H1 (cell line): ENCODE data around the gene BUB1B. TPM values are rescaled to one million over a fixed set of nuclear protein-coding genes. Genes with fewer than 3 reads are reported as not detected.

ENCODE experiments used
- CTCF ChIA-PET: fragments of 300-600 bp; sonication (Branson Sonifier 250); formaldehyde crosslinking; loops from one replicate; lab custom pipeline; 2021; ENCODE audit not compliant: partially characterized antibody; lab: Charles Lee
- POLR2A ChIA-PET: fragments of 300-600 bp; sonication (Branson Sonifier 250); formaldehyde crosslinking; loops from one replicate; lab custom pipeline; 2021; ENCODE audit warnings: inconsistent platforms; ENCODE audit not compliant: partially characterized antibody; lab: Charles Lee
- DNase-seq, 2 experiments: peaks; one replicate each; pipeline versions ENCODE4 v3.0.0 to v3.0.0-alpha.2; 2010 to 2022; ENCODE audit warnings: low spot score in 2 of 2, low read depth in 1 of 2, mixed read lengths in 1 of 2
- FAIRE-seq: peaks from 2 replicates; lab custom pipeline; 2011; peaks lifted over from hg19 to GRCh38; lab: Jason Lieb, UNC
- H2AFZ ChIP-seq: 2 replicates; pipeline ENCODE4 v1.8.1; 2012; ENCODE audit warnings: low read length, inconsistent platforms
- H2AK5ac ChIP-seq: 2 replicates; pipeline ENCODE4 v1.6.1; 2013; ENCODE audit warnings: low read depth, low read length
- H2BK120ac ChIP-seq: replicated peaks from 2 replicates; pipeline ENCODE3; 2013; ENCODE audit warnings: low read depth, low read length, inconsistent platforms
- H2BK12ac ChIP-seq: 2 replicates; pipeline ENCODE4 v1.6.1; 2013; ENCODE audit warnings: low read depth, low read length
- H2BK15ac ChIP-seq: 2 replicates; pipeline ENCODE4 v1.6.1; 2013; ENCODE audit warnings: low read length
- H2BK20ac ChIP-seq: 2 replicates; pipeline ENCODE4 v1.6.1; 2013; ENCODE audit warnings: low read length
- H2BK5ac ChIP-seq: 2 replicates; pipeline ENCODE4 v1.6.1; 2013; ENCODE audit warnings: low read depth, low read length
- H3K14ac ChIP-seq: 2 replicates; pipeline ENCODE4 v1.6.1; 2013; ENCODE audit warnings: inconsistent platforms; ENCODE audit not compliant: insufficient read length
- H3K18ac ChIP-seq: 2 replicates; pipeline ENCODE4 v1.6.1; 2013; ENCODE audit warnings: low read length; ENCODE audit errors: extremely low read depth
- H3K23ac ChIP-seq: 2 replicates; pipeline ENCODE4 v1.6.1; 2013; ENCODE audit warnings: inconsistent platforms; ENCODE audit not compliant: insufficient read length
- H3K23me2 ChIP-seq: 2 replicates; pipeline ENCODE4 v1.6.1; 2013; ENCODE audit warnings: low read depth, low read length
- H3K27ac ChIP-seq: 2 replicates; pipeline ENCODE4 v1.6.1; 2011; ENCODE audit warnings: low read depth, low read length, inconsistent platforms
- H3K27me3 ChIP-seq, 4 experiments: replicated peaks in 1 of 4; 1 replicate in 1 of 4; 2 replicates in 3 of 4; pipeline versions ENCODE4 v1.6.1 to v1.8.1; 2011 to 2013; ENCODE audit warnings: low read length in 3 of 4, mild to moderate bottlenecking in 3 of 4, inconsistent platforms in 2 of 4, mixed read lengths in 2 of 4, moderate library complexity in 1 of 4; ENCODE audit not compliant: control insufficient read depth in 3 of 4, insufficient read depth in 3 of 4; ENCODE audit errors: extremely low read depth in 1 of 4
- H3K36me3 ChIP-seq, 4 experiments: 2 replicates each; pipeline versions ENCODE4 v1.6.1 to v1.8.1; 2011 to 2013; ENCODE audit warnings: mild to moderate bottlenecking in 4 of 4, low read length in 3 of 4, moderate library complexity in 2 of 4, control low read depth in 1 of 4, inconsistent platforms in 1 of 4; ENCODE audit not compliant: insufficient read depth in 4 of 4, control insufficient read depth in 2 of 4
- H3K4ac ChIP-seq: replicated peaks from 2 replicates; pipeline ENCODE3; 2013; ENCODE audit warnings: low read length, low read depth, mixed read lengths, inconsistent platforms; ENCODE audit not compliant: insufficient read length
- H3K4me1 ChIP-seq, 4 experiments: replicated peaks in 1 of 4; 1 replicate in 1 of 4; 2 replicates in 3 of 4; pipeline versions ENCODE4 v1.6.1 to v1.8.1; 2011 to 2013; ENCODE audit warnings: low read length in 3 of 4, inconsistent platforms in 2 of 4, mixed read lengths in 1 of 4; ENCODE audit not compliant: insufficient read depth in 4 of 4, control insufficient read depth in 3 of 4
- H3K4me2 ChIP-seq, 2 experiments: 2 replicates each; pipeline versions ENCODE4 v1.6.1 to v1.8.1; 2011 to 2013; ENCODE audit warnings: low read depth in 2 of 2, low read length in 2 of 2, control low read depth in 1 of 2, inconsistent platforms in 1 of 2, mild to moderate bottlenecking in 1 of 2; ENCODE audit not compliant: insufficient read depth in 1 of 2
- H3K4me3 ChIP-seq, 4 experiments: fragments of 200-600, 300-600 bp in 1 of 4; sonication (generic), shearing (Covaris generic), sonication (Bioruptor Twin) in 1 of 4; 2 replicates each; pipeline versions ENCODE4 v1.5.1 to v1.8.1; 2011 to 2016; ENCODE audit warnings: low read length in 4 of 4, low read depth in 3 of 4, control low read depth in 2 of 4, inconsistent platforms in 2 of 4, mild to moderate bottlenecking in 2 of 4, mixed read lengths in 1 of 4, moderate library complexity in 1 of 4; ENCODE audit not compliant: insufficient read depth in 2 of 4; ENCODE audit errors: extremely low read depth in 1 of 4
- H3K56ac ChIP-seq: replicated peaks from 2 replicates; pipeline ENCODE3; 2013; ENCODE audit warnings: low read depth, mild to moderate bottlenecking, mixed read lengths, low read length, inconsistent platforms; ENCODE audit not compliant: insufficient read length
- H3K79me1 ChIP-seq: 2 replicates; pipeline ENCODE4 v1.6.1; 2013; ENCODE audit warnings: low read depth, low read length, control low read depth
- H3K79me2 ChIP-seq, 2 experiments: 2 replicates each; pipeline versions ENCODE4 v1.6.1 to v1.8.1; 2012 to 2013; ENCODE audit warnings: low read length in 2 of 2, mild to moderate bottlenecking in 2 of 2, inconsistent platforms in 1 of 2; ENCODE audit not compliant: insufficient read depth in 2 of 2, control insufficient read depth in 1 of 2
- H3K9ac ChIP-seq, 4 experiments: replicated peaks in 1 of 4; 1 replicate in 1 of 4; 2 replicates in 3 of 4; pipeline versions ENCODE4 v1.6.1 to v1.8.1; 2011 to 2013; ENCODE audit warnings: low read depth in 3 of 4, low read length in 3 of 4, control low read depth in 2 of 4, mild to moderate bottlenecking in 2 of 4, moderate library complexity in 2 of 4, inconsistent platforms in 1 of 4; ENCODE audit errors: extremely low read depth in 1 of 4
- H3K9me3 ChIP-seq, 2 experiments: 2 replicates each; pipeline versions ENCODE4 v1.6.1 to v1.8.1; 2012 to 2013; ENCODE audit warnings: mild to moderate bottlenecking in 2 of 2, moderate library complexity in 2 of 2, control low read depth in 1 of 2, inconsistent platforms in 1 of 2, low read depth in 1 of 2, low read length in 1 of 2, mixed read lengths in 1 of 2; ENCODE audit not compliant: insufficient read depth in 2 of 2
- H4K20me1 ChIP-seq, 2 experiments: replicated peaks in 1 of 2; 2 replicates each; pipeline versions ENCODE3 to v1.8.1; 2011 to 2013; ENCODE audit warnings: inconsistent platforms in 2 of 2, low read length in 2 of 2, mild to moderate bottlenecking in 1 of 2; ENCODE audit not compliant: insufficient read depth in 2 of 2, control insufficient read depth in 1 of 2
- H4K5ac ChIP-seq: 2 replicates; pipeline ENCODE4 v1.6.1; 2013; ENCODE audit warnings: low read length, low read depth, mixed read lengths, inconsistent platforms; ENCODE audit not compliant: insufficient read length
- H4K8ac ChIP-seq: 2 replicates; pipeline ENCODE4 v1.8.0; 2013; ENCODE audit warnings: mild to moderate bottlenecking, moderate library complexity, low read length, inconsistent platforms; ENCODE audit not compliant: insufficient read depth; ENCODE audit errors: extremely low read depth
- H4K91ac ChIP-seq: replicated peaks from 2 replicates; pipeline ENCODE3; 2013; ENCODE audit warnings: low read length, mixed read lengths, inconsistent platforms; ENCODE audit not compliant: insufficient read length
- CBX8 ChIP-seq: fragments of 300-800, 300-1000 bp; sonication (generic); IDR thresholded peaks from 2 replicates; pipeline ENCODE4 v1.7.1; 2016; ENCODE audit warnings: low read depth, low read length, borderline replicate concordance
- RAD21 ChIP-seq, 2 experiments: IDR thresholded peaks in 1 of 2; conservative IDR thresholded peaks in 1 of 2; 2 replicates each; pipeline ENCODE4 v1.6.1; 2011; ENCODE audit warnings: low read depth in 2 of 2, low read length in 2 of 2, improper control_type of control experiment in 1 of 2, inconsistent platforms in 1 of 2, mild to moderate bottlenecking in 1 of 2, moderate library complexity in 1 of 2
- SIRT6 ChIP-seq: IDR thresholded peaks from one replicate; pipeline ENCODE4 v1.7.1; 2012; ENCODE audit warnings: low read length, inconsistent platforms
- SUZ12 ChIP-seq: fragments of 200-600 bp; sonication (generic); IDR thresholded peaks from 2 replicates; pipeline ENCODE4 v1.6.1; 2012; ENCODE audit warnings: mild to moderate bottlenecking, inconsistent platforms, low read length, moderate library complexity, mixed read lengths
- TAF7 ChIP-seq: optimal IDR thresholded peaks from 2 replicates; pipeline ENCODE3; 2011; ENCODE audit warnings: low read depth, mild to moderate bottlenecking, inconsistent platforms, low read length, moderate library complexity, borderline replicate concordance
- WGBS, 2 experiments: shearing (Covaris generic) in 1 of 2; methylation state at CpG; one replicate each; pipeline versions ENCODE4 v1.1.6 to v1.1.7; 2013 to 2015; ENCODE audit warnings: low lambda C conversion rate in 2 of 2, mixed read lengths in 2 of 2, inconsistent platforms in 1 of 2, low coverage in 1 of 2, missing lambda C conversion rate in 1 of 2; ENCODE audit not compliant: insufficient replicate concordance in 2 of 2, insufficient coverage in 1 of 2, insufficient read length in 1 of 2; ENCODE audit errors: extremely low coverage in 1 of 2, missing lambda C conversion rate in 1 of 2; 5-methylcytosine and 5-hydroxymethylcytosine counted together
- polyA plus RNA-seq, 7 experiments: library from polyadenylated mRNA; depleted of rRNA in 3 of 7; stranded (reverse) in 5 of 7; unstranded in 2 of 7; fragments of >200 nt in 5 of 7; fragments of 200-250 nt in 2 of 7; gene quantifications; 1 replicate in 5 of 7; 2 replicates in 1 of 7; 4 replicates in 1 of 7; pipeline versions ENCODE4 v1.2.1 to v1.2.3, GENCODE V29; 2011 to 2013; ENCODE audit warnings: missing spikeins in 2 of 7, mixed read lengths in 2 of 7
- total RNA-seq: library from RNA; stranded (reverse); fragmentation: NEBNext Ultra II Directional; extraction: Animal tissue kit (Norgen Biotek cat#: 25700); gene quantifications from 2 replicates; pipeline ENCODE4 v1.2.1, GENCODE V29; 2021

Gene BUB1B
- total and polyA plus RNA-seq, 2 of the 8 experiments (the other 6 are each of a cell fraction or from before 2014, with no cell fraction given): 48.9 to 144 TPM

DNA sequence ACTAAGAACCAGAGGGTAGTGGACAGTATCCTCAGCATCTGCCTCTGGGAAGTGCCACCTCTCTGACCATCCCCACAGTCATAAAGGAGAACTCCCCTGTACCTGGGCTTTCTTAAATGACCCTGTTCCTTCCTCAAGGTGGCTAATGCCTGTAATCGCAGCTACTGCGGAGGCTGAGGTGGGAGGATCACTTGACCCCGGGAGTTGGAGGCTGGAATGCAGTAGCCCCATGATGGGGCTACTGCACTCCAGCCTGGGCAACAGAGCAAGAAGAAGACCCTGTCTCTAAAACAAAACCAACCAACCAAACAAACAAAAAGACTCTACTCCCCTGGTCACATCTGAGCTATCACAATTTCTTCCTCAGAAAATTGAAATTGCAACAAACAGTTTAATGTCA lies 848 bp upstream of the BUB1B start:
- Histone ChIP-seq H3K23me2 (peaks cover 8% of the 10 kb centered on the region), H4K8ac (no peak overlapping the region), H3K4ac (no peak overlapping the region), H3K27me3 (no peaks in the 10 kb centered on the region), H2BK20ac (no peak overlapping the region), H3K14ac (no peak overlapping the region), H3K4me1 (peaks cover 14 to 25% (median 19%) of the 10 kb centered on the region in 4 experiments)
- no peak for FAIRE-seq
- no peak for DNase-seq
- TF ChIP-seq SIRT6 (no peak), SUZ12 (no peak), CBX8 (no peak), TAF7 (no peak), RAD21 (IDR thresholded peaks at IDR 0.05 in 1 of 2, conservative IDR thresholded peaks at IDR 0.05 in 1 of 2; ENCODE audit: low read depth in 2 of 2, low read length in 2 of 2) (no peak)
- TF ChIP-seq, all 59 proteins: peak for 0
- no peak overlapping the region for H3K23ac ChIP-seq
- WGBS, 2 experiments: 96% methylated on average over 3 of the region's 3 CpGs; no CpG with 5 or more reads in 1 of the 2 experiments
- no peak overlapping the region for H3K56ac ChIP-seq
- H3K4me3 ChIP-seq: no peak overlapping the region
- no peak overlapping the region for H4K5ac ChIP-seq
- no peak overlapping the region for H3K9ac ChIP-seq
- H4K91ac ChIP-seq: no peak overlapping the region
- no peak overlapping the region for H2AK5ac ChIP-seq
- peaks cover 0 to 6% (median 2%) of the 10 kb centered on the region in 4 experiments; a peak in 5 of 8 replicates for H3K36me3 ChIP-seq
- H4K20me1 ChIP-seq: peaks cover 5 to 8% of the 10 kb centered on the region in 2 experiments
- H3K4me2 ChIP-seq: peak overlapping the region in 1 of 2 experiments; percentile 81; a peak in 1 of 4 replicates
- no peaks in the 10 kb centered on the region for H3K9me3 ChIP-seq
- H3K27ac ChIP-seq: no peak overlapping the region
- peaks cover 29 to 41% of the 10 kb centered on the region in 2 experiments for H3K79me2 ChIP-seq
- ChIA-PET POLR2A (interaction anchor here (1.1 to 11.5 kb wide), 11 partner anchors 9 to 192 kb away, joined by 3 to 143 read pairs (median 7); partner anchors contain the start of gene BMF), CTCF (interaction anchor here (0.7 to 16.9 kb wide), 8 partner anchors 18 to 163 kb away, joined by 3 to 249 read pairs (median 3); partner anchors contain the start of gene BMF)
- H3K18ac ChIP-seq: no peak overlapping the region
- H2BK12ac ChIP-seq: no peak overlapping the region
- H2AFZ ChIP-seq: no peak overlapping the region
- no peak overlapping the region for H2BK15ac ChIP-seq
- no peak overlapping the region for H2BK5ac ChIP-seq
- H2BK120ac ChIP-seq: no peak overlapping the region
- no peaks in the 10 kb centered on the region for H3K79me1 ChIP-seq
